ENCODE data around the gene CTDSPL.

Gene CTDSPL

DNA sequence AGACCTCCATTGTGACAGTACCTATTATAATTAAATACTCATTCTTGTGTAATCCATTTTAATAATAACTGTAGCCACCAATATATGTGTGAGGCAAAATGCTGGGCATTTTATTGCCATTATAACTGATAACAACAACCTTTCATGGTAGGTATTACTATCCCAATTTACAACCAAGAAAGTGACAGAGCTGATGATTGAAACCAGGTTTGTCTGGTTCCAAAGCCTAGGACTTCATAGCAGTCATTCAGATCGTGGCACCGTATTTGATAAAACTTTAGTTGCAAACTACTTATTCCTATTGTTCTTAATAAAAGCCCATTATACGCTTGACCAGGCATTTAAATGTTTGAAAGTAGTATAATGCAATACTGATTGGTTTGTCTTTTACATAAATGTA is 102.5 kb downstream of the CTDSPL start:
- no peak for DNase-seq (ENCODE audit: low read depth in 1 of 2, low spot score in 1 of 2)
- H3K27ac ChIP-seq (replicated peaks) = no peak overlapping the region
- TF ChIP-seq SPI1 (IDR thresholded peaks at IDR 0.05; ENCODE audit: borderline replicate concordance, low read depth) = no peak
- TF ChIP-seq POLR2AphosphoS5 (IDR thresholded peaks at IDR 0.05; ENCODE audit: low read depth) = no peak
- H3K4me3 ChIP-seq (replicated peaks; ENCODE audit: insufficient read depth, low read length) = no peak overlapping the region
- no peaks in the 10 kb centered on the region for H3K27me3 ChIP-seq (ENCODE audit: insufficient read depth, poor library complexity, severe bottlenecking)

DNA sequence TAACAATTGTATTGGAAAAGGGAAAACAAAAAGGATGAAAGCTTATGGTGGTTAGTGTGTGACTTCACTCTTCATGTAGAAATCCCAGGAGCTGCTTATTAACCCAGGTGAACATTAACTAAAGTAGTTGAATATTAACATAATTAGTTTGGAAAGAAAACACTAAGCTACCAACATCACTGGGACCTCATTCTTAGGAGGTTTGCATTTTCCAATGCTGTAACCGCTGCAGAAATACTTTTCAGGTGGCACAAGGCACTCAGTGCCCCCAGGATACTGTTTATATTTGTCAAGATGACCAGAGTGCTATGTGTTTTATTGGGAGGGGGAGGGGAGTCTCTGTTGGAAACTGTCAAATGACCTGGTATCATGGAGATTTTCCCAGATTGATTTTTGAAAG is 103.0 kb downstream of the CTDSPL start:
- Histone ChIP-seq H3K4me3 (replicated peaks; ENCODE audit: insufficient read depth, low read length) (no peak overlapping the region), H3K27ac (replicated peaks) (no peak overlapping the region), H3K27me3 (ENCODE audit: insufficient read depth, poor library complexity, severe bottlenecking) (no peaks in the 10 kb centered on the region)
- no peak for DNase-seq (ENCODE audit: low read depth in 1 of 2, low spot score in 1 of 2)
- TF ChIP-seq SPI1 (IDR thresholded peaks at IDR 0.05; ENCODE audit: borderline replicate concordance, low read depth) = no peak
- TF ChIP-seq GABPA (IDR thresholded peaks at IDR 0.05; ENCODE audit: low read depth) = no peak
- no peak for TF ChIP-seq REST (IDR thresholded peaks at IDR 0.05; ENCODE audit: insufficient replicate concordance, low read depth)
- no peak for TF ChIP-seq POLR2AphosphoS5 (IDR thresholded peaks at IDR 0.05; ENCODE audit: low read depth)
- TF ChIP-seq, protein P1, sequence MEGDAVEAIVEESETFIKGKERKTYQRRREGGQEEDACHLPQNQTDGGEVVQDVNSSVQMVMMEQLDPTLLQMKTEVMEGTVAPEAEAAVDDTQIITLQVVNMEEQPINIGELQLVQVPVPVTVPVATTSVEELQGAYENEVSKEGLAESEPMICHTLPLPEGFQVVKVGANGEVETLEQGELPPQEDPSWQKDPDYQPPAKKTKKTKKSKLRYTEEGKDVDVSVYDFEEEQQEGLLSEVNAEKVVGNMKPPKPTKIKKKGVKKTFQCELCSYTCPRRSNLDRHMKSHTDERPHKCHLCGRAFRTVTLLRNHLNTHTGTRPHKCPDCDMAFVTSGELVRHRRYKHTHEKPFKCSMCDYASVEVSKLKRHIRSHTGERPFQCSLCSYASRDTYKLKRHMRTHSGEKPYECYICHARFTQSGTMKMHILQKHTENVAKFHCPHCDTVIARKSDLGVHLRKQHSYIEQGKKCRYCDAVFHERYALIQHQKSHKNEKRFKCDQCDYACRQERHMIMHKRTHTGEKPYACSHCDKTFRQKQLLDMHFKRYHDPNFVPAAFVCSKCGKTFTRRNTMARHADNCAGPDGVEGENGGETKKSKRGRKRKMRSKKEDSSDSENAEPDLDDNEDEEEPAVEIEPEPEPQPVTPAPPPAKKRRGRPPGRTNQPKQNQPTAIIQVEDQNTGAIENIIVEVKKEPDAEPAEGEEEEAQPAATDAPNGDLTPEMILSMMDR (IDR thresholded peaks at IDR 0.05; ENCODE audit: insufficient read depth, low read length) = no peak

DNA sequence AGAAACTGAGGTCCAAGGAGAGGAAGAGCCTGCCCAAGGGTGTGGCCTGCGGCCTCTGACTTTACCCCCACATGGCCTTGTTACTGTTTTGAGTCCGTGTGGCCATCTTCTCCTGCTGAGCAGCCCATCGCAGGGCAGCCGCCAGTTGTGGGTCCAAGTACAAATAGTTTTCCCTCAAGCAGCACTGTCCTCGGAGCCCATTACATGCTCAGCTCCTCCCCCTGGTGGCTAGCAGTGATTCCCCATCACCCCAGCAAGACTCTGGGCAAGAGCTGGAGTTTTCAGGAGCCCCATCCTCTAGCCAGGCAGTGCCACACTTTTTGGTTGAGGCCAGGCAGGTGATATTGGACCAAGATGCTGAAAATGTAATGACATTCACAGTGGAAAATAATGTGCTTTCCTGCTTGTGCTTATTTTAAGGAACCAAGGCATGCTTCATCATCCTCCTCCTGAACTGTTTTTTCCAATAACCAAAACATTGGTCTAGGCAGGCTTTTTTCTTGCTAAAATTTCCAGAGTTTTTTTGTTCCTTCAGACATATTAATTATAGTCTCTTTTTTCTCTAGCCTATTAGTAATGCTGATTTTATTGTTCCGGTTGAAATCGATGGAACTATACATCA is 105.7 kb downstream of the CTDSPL start:
- H3K27ac ChIP-seq (replicated peaks) = no peak overlapping the region
- DNase-seq (ENCODE audit: low read depth in 1 of 2, low spot score in 1 of 2) = peak; percentile 34 to 61
- no peaks in the 10 kb centered on the region for H3K27me3 ChIP-seq (ENCODE audit: insufficient read depth, poor library complexity, severe bottlenecking)
- TF ChIP-seq, protein P1 (IDR thresholded peaks at IDR 0.05; ENCODE audit: insufficient read depth, low read length) = peak; percentile 82
- TF ChIP-seq POLR2AphosphoS5 (IDR thresholded peaks at IDR 0.05; ENCODE audit: low read depth) = no peak
- H3K4me3 ChIP-seq (replicated peaks; ENCODE audit: insufficient read depth, low read length) = no peak overlapping the region

DNA sequence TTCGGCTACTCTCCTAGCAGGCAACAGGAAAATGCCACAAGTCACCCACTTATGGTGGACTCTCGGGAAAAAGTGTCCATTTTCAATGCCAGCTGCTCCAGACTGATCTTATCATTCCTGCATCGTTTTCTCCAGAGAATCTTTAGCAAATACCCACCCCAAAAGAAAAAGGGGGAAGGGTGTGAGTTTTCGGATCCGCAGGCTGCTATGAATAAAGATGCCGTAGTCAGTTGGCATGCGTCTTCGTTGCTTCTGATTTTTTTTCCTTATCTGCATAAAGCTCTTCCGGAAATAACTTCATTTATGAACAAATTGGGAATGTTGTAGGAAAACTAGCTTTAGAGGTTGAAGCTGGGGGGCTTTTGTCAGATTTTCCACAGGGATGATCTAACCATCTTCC is 106.5 kb downstream of the CTDSPL start:
- Histone ChIP-seq H3K27ac (replicated peaks) (no peak overlapping the region), H3K4me3 (replicated peaks; ENCODE audit: insufficient read depth, low read length) (no peak overlapping the region), H3K27me3 (ENCODE audit: insufficient read depth, poor library complexity, severe bottlenecking) (no peaks in the 10 kb centered on the region)
- TF ChIP-seq POLR2AphosphoS5 (IDR thresholded peaks at IDR 0.05; ENCODE audit: low read depth) = no peak
- TF ChIP-seq REST (IDR thresholded peaks at IDR 0.05; ENCODE audit: insufficient replicate concordance, low read depth) = no peak
- DNase-seq (ENCODE audit: low read depth in 1 of 2, low spot score in 1 of 2) = no peak

Data from HL-60 (cell line).